Endodermal cell (in vitro differentiated cells): ENCODE measurements around the gene PSMB4. TPM values are rescaled to one million over a fixed set of nuclear protein-coding genes. Genes with fewer than 3 reads are reported as not detected.

ENCODE experiments used
- DNase-seq: peaks from one replicate; pipeline ENCODE4 v3.0.0-alpha.2; 2017
- H3K27ac ChIP-seq: 2 replicates; pipeline ENCODE4 v1.5.1; 2013; ENCODE audit warnings: mild to moderate bottlenecking, low read depth, low read length, moderate library complexity
- H3K27me3 ChIP-seq: 2 replicates; pipeline ENCODE4 v1.6.1; 2013; ENCODE audit warnings: mild to moderate bottlenecking, low read length, moderate library complexity; ENCODE audit not compliant: insufficient read depth, control insufficient read depth, poor library complexity, severe bottlenecking
- H3K36me3 ChIP-seq: 2 replicates; pipeline ENCODE4 v1.7.0; 2013; ENCODE audit warnings: mild to moderate bottlenecking, low read length, moderate library complexity; ENCODE audit not compliant: control insufficient read depth, insufficient read depth
- H3K4me1 ChIP-seq: one replicate; pipeline ENCODE4 v1.7.0; 2013; ENCODE audit warnings: low read length; ENCODE audit not compliant: control insufficient read depth, insufficient read depth
- H3K4me3 ChIP-seq: 2 replicates; pipeline ENCODE4 v1.5.1; 2013; ENCODE audit warnings: mild to moderate bottlenecking, low read length, moderate library complexity
- H3K9ac ChIP-seq: 2 replicates; pipeline ENCODE4 v1.6.1; 2013; ENCODE audit warnings: mild to moderate bottlenecking, low read length, moderate library complexity; ENCODE audit not compliant: poor library complexity, severe bottlenecking; ENCODE audit errors: extremely low read depth
- H3K9me3 ChIP-seq: 2 replicates; pipeline ENCODE4 v1.6.1; 2013; ENCODE audit warnings: mild to moderate bottlenecking, low read length, moderate library complexity; ENCODE audit not compliant: control insufficient read depth
- H3K27ac Mint-ChIP-seq: 2 replicates; pipeline ENCODE4 v1.8.0; 2020; ENCODE audit warnings: mixed read lengths
- H3K27me3 Mint-ChIP-seq: 2 replicates; pipeline ENCODE4 v1.8.0; 2021; ENCODE audit warnings: mild to moderate bottlenecking, mixed read lengths; ENCODE audit not compliant: insufficient read depth
- H3K36me3 Mint-ChIP-seq: 2 replicates; pipeline ENCODE4 v1.8.0; 2020; ENCODE audit warnings: low read depth, mixed read lengths
- H3K4me1 Mint-ChIP-seq: 2 replicates; pipeline ENCODE4 v1.8.0; 2020; ENCODE audit warnings: mixed read lengths
- H3K4me3 Mint-ChIP-seq: 2 replicates; pipeline ENCODE4 v1.8.0; 2020; ENCODE audit warnings: mild to moderate bottlenecking, moderate library complexity, mixed read lengths
- H3K9me3 Mint-ChIP-seq: 2 replicates; pipeline ENCODE4 v1.8.0; 2020; ENCODE audit warnings: mild to moderate bottlenecking, mixed read lengths
- CTCF ChIP-seq: fragments of 200-600 bp; sonication (generic); conservative IDR thresholded peaks from 2 replicates; pipeline ENCODE4 v1.5.0; 2021; ENCODE audit warnings: antibody characterized with exemption, mild to moderate bottlenecking
- WGBS, 2 experiments: methylation state at CpG; one replicate each; pipeline versions ENCODE4 v1.1.5 to v1.1.7; 2013; ENCODE audit warnings: missing lambda C conversion rate in 2 of 2, mixed read lengths in 1 of 2; ENCODE audit not compliant: insufficient coverage in 1 of 2, insufficient read length in 1 of 2; 5-methylcytosine and 5-hydroxymethylcytosine counted together
- total RNA-seq, 2 donors: library from RNA; stranded (reverse); fragmentation: NEBNext Ultra II Directional in 1 of 2; extraction: Animal tissue kit (Norgen Biotek cat#: 25700) in 1 of 2; gene quantifications; 2 replicates in 1 of 2; 3 replicates in 1 of 2; pipeline ENCODE4 v1.2.1, GENCODE V29; 2021

Gene PSMB4
- total RNA-seq, 2 donors from 2014 or later: 327 to 333 TPM

GRCh38 chr1:151371370-151372057 lies 27.9 kb upstream of the PSMB4 start:
- 94 to 96% methylated on average over 3 to 9 of the region's 9 CpGs for WGBS, 2 experiments
- no peaks in the 10 kb centered on the region for H3K9me3 ChIP-seq
- DNase-seq: no peak
- H3K27me3 Mint-ChIP-seq: no peaks in the 10 kb centered on the region
- no peak overlapping the region for H3K27ac ChIP-seq
- H3K9me3 Mint-ChIP-seq: no peaks in the 10 kb centered on the region
- H3K4me1 Mint-ChIP-seq: peaks cover 12% of the 10 kb centered on the region
- peaks cover 6% of the 10 kb centered on the region for H3K4me1 ChIP-seq
- peaks cover 6% of the 10 kb centered on the region for H3K36me3 Mint-ChIP-seq
- H3K27ac Mint-ChIP-seq: no peak overlapping the region
- no peaks in the 10 kb centered on the region for H3K36me3 ChIP-seq
- H3K9ac ChIP-seq: peak overlapping the region; percentile 30
- TF ChIP-seq CTCF: no peak
- H3K4me3 Mint-ChIP-seq: peak overlapping the region; percentile 59
- no peaks in the 10 kb centered on the region for H3K27me3 ChIP-seq
- no peak overlapping the region for H3K4me3 ChIP-seq

GRCh38 chr1:151372058-151372934 lies 27.1 kb upstream of the PSMB4 start, which contains the start of gene SELENBP1:
Gene SELENBP1 (minus strand): TSS chr1:151372705. CDS start chr1:151372641, 64 bp downstream.
- no peaks in the 10 kb centered on the region for H3K9me3 ChIP-seq
- Mint-ChIP-seq H3K9me3 (no peaks in the 10 kb centered on the region), H3K36me3 (peaks cover 4% of the 10 kb centered on the region), H3K27me3 (peaks cover 1% of the 10 kb centered on the region), H3K4me1 (peaks cover 12% of the 10 kb centered on the region), H3K4me3 (peak within 1 kb of the TSS; percentile 59), H3K27ac (peak within 1 kb of the TSS; percentile 91)
- H3K9ac ChIP-seq: peak within 1 kb of the TSS; percentile 30
- H3K36me3 ChIP-seq: no peaks in the 10 kb centered on the region
- H3K27me3 ChIP-seq: no peaks in the 10 kb centered on the region
- peak within 1 kb of the TSS; percentile 77 for H3K27ac ChIP-seq
- no peak for TF ChIP-seq CTCF
- H3K4me1 ChIP-seq: peaks cover 6% of the 10 kb centered on the region
- WGBS, 2 experiments: 15 to 35% methylated on average over 6 to 10 of the region's 11 CpGs
- H3K4me3 ChIP-seq: peak within 1 kb of the TSS; percentile 75
- peak; percentile 86 for DNase-seq

GRCh38 chr1:151373196-151373595 lies 26.2 kb upstream of the PSMB4 start:
- Mint-ChIP-seq H3K4me1 (peaks cover 12% of the 10 kb centered on the region), H3K36me3 (no peaks in the 10 kb centered on the region), H3K9me3 (no peaks in the 10 kb centered on the region), H3K27ac (no peak overlapping the region), H3K4me3 (no peak overlapping the region), H3K27me3 (peaks cover 1% of the 10 kb centered on the region)
- H3K9me3 ChIP-seq: no peaks in the 10 kb centered on the region
- no peak for TF ChIP-seq CTCF
- H3K4me1 ChIP-seq: peaks cover 6% of the 10 kb centered on the region
- H3K36me3 ChIP-seq: no peaks in the 10 kb centered on the region
- H3K27me3 ChIP-seq: no peaks in the 10 kb centered on the region
- H3K9ac ChIP-seq: no peak overlapping the region
- H3K4me3 ChIP-seq: no peak overlapping the region
- H3K27ac ChIP-seq: no peak overlapping the region
- DNase-seq: no peak
- 80 to 96% methylated on average over 9 to 14 of the region's 14 CpGs for WGBS, 2 experiments
